ENCODE data around the gene GKN1.

DNA sequence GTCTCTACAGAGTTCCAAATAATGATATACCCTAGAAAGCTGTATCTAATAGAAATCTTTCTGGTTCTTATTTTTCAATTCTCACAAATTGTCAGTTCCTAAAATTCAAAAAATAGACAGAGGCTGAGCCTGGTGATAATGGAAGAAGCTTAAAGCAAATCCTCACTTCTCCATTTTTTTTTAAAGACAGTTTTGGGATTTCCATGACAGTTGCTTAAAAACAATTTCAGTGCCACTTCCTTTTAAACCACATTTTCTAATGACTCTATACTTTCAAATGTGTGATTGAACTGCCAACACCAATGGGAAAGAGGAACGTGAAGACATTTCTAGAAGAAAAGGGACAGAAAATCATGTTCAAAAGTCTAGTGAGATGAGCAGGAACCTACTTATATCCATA, 25.7 kb upstream of the GKN1 start:
- TF ChIP-seq, protein P1, sequence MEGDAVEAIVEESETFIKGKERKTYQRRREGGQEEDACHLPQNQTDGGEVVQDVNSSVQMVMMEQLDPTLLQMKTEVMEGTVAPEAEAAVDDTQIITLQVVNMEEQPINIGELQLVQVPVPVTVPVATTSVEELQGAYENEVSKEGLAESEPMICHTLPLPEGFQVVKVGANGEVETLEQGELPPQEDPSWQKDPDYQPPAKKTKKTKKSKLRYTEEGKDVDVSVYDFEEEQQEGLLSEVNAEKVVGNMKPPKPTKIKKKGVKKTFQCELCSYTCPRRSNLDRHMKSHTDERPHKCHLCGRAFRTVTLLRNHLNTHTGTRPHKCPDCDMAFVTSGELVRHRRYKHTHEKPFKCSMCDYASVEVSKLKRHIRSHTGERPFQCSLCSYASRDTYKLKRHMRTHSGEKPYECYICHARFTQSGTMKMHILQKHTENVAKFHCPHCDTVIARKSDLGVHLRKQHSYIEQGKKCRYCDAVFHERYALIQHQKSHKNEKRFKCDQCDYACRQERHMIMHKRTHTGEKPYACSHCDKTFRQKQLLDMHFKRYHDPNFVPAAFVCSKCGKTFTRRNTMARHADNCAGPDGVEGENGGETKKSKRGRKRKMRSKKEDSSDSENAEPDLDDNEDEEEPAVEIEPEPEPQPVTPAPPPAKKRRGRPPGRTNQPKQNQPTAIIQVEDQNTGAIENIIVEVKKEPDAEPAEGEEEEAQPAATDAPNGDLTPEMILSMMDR (IDR thresholded peaks at IDR 0.05 in 4 of 5, conservative IDR thresholded peaks at IDR 0.05 in 1 of 5) = no peak
- TF ChIP-seq POLR2A (IDR thresholded peaks at IDR 0.05) = no peak
